NCI-H748 treated with DMSO at 0.1 percent for 48 hours (cell line): ENCODE data around the gene RGS7.
"Not testable (repeated sequence)": the region's sequence is repeated elsewhere in the genome, so short reads cannot be mapped to it uniquely, and the experiment has no call there.

Experiments
- DNase-seq: peaks from one replicate; lab custom pipeline; 2025; lab: John Stamatoyannopoulos, UW

Gene RGS7

DNA sequence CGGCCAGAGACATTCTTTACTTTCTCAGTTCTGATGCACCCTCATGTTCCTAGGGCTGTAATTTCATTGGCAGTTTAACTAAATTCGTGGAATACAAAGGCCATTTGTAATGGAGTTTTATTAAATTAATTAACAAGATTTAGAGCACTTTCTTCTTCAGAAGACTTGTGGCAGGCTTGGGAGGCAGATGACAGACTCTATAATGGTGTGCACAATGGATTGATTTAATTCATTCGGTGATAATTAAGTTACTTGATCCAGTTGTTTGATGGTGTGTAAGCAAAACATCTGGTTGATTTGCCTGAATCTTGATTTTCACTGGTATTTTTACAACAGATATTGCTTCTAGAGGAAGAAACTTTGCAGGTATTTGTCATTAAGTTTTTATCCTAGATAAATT lies 383.1 kb downstream of the RGS7 start:
- no peak for DNase-seq

DNA sequence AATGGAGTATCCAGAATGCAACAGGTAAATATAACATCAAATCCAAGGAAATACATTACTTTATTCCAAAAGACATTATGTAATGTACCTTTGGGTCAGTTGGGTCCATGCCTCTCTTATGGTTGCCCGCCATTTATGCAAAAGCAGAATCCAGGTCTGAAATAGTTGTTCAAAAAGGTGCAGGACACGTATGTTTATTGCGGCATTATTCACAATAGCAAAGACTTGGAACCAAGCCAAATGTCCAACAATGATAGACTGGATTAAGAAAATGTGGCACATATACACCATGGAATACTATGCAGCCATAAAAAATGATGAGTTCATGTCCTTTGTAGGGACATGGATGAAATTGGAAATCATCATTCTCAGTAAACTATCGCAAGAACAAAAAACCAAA lies 384.9 kb downstream of the RGS7 start:
- DNase-seq: not testable (repeated sequence)

DNA sequence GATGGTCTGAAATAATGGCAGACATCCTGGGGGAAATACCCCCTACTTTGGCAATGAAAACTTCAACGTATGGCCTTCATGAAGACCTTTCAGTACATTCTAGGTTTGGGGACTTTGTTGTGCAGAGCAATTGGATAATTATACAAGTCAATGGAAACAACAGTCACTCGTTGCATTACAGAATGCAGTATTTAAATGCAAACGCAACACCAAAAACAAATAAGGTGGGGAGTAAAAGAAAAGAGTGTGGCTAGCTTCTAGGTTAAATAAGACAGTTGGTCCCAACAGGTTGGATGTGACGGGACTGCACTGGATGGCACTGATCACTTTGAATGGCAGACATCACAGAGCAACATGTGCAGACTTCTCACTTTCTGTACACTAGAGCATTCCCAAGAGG lies 386.8 kb downstream of the RGS7 start:
- DNase-seq: no peak

DNA sequence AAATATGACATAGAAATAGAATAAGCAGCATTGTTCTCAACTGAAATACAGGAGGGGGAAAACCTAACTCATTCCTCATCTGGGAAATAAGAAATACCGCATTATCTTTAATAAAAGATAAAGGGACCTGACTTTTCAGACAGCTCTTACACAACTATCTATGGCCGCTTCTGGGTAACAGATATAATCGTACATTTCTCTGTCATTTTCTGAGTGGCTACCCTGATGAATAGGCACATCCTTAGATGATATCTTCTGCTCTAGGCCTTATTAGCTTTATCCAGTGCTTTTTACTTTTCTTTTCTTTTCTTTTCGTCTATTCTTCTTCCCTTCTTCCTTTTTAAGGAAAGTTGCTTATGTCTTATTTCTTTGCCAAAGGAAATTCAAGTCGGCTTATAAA lies 388.1 kb downstream of the RGS7 start:
- no peak for DNase-seq

DNA sequence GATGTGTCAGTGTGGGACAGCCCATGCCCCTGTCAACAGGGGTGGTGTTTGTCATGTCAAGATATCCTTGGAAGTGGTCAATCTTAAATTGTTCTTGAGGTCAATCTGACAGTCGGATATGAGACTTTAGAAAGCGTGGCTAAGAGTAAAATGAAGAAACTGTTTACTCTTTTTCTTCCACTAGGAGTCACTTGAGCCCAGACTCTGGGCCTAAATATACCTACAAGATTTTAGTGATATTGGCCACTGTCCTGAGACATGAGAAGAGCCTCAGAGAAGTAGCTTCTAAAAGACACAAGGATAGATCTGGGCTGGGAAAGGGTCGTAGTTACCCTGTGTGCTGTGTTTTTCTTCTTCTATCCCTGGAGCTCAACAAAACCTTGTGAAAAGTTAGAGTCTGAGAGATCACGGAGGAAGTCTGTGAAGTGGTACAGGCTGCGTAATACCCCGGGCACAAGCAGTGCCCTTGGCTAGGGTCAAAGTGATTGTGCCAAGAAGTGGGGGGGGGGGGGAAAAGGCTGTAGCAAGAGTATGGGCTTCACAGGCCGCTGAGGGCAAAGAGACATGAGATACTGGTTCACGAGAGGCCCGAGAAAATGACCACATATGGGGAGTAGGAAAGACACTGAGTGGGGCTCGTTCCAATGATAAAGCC lies 389.8 kb downstream of the RGS7 start:
- no peak for DNase-seq

DNA sequence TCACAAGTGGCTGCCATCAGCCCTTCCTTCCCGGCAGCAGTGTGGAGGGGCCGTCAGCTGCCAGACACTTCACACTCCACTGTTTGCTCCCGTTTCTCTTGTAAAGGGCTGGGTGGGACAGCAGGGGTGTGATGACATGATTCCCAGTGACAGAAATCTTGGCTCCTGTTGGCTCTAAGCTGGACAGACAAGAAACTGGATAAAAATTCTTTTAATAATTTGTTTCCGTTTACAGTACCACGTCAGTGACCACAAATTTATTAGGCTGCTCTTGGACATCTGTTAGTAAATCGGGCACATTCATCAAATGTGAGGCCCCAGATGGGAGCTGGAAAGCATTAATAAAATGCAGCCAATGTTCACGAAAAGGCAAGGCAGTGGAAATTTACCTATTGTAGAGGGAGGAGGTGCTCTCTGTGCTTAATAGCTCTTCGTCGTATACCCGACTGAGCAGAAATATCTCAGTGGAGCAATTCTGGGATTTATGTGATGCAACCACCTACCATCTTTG lies 391.4 kb downstream of the RGS7 start:
- DNase-seq: no peak

DNA sequence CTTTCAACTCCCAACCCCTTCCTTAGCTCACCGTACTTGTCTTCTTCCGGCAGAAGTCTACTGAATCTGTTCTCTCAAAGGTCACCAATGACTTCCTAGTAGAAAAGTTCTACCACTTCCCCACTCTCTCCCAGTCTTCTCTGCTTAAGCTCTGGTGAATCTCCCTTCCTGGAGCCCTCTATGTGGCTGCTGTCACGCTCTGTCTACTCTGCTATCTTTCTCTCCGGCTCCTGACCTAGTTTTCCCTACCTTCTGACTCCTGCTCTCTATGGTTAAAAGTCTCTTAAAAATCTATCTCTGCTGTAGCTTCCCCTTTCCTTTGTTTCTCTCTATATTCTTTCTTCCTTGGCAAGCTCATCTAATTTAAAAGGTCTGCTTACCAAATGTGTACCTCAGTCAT lies 394.9 kb downstream of the RGS7 start:
- no peak for DNase-seq

DNA sequence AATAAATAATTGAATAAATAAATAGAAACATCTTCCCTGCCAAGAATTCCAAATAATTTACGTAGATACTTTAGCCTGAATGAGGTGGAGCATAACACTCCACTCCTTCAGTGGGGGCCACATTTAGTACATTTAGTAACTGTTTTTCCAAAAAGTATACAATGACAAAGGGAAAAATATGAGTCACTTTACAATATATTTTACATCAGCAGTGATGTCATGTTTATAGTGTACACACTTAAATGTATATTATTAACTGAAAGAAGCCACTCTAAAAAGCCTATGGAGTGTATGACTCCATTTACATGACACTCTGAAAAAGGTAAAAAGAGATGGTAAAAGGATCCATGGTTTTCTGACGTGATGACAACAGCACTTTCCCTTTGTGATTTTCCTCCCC lies 400.6 kb downstream of the RGS7 start:
- no peak for DNase-seq

DNA sequence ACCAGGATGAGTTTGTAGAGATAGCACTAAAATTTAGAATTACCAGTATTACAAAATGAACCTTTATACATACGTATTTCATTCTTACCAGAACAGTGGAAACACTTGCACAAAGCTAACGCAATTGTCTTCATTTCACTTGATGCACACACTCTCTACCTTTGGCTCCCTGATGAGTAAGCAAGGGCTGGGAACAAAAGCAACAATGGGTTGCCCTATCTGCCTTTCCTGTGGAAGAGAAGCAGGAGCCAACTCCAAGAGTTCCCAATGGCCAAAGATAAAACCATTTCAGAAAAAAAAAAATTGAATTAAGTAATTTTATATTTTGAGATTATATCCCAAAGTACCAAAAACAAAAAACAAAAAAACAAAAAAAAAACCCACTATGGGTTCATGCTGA lies 401.0 kb downstream of the RGS7 start:
- no peak for DNase-seq

DNA sequence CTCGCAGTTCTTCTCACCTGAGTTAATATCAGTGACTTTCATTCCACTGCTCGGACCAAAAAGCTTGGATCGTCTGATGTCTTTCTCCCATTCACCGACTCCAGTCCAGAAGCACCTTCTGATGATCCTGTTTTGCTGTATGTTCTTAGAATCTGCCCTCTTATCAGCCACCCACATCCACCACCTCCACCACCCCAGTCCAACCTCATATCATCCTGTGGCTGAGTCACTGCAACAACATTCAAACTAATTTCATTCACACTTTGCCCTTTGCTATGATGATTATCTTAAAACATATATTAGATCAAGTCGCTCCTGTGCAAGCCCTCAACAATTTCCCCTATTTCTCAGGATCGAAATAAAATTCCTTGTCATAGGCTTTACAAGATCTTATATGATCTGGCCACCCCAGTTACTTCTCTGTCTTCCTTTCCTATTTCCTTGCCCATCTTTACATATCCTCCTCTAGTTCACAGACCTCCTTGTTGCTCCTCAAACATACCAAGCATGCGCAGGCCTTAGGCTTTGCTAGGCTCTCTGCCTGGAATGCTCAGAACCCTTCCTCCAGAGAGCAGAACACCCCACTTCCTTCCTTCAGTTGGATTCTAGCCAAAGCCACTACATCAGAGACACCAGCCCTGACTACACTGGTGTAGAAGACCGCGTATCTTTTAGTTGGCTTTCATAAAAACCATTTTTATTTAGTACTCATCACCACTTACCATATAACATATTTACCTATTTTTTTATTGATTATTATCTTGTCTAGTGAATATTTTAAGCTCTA lies 409.4 kb downstream of the RGS7 start:
- DNase-seq: no peak

DNA sequence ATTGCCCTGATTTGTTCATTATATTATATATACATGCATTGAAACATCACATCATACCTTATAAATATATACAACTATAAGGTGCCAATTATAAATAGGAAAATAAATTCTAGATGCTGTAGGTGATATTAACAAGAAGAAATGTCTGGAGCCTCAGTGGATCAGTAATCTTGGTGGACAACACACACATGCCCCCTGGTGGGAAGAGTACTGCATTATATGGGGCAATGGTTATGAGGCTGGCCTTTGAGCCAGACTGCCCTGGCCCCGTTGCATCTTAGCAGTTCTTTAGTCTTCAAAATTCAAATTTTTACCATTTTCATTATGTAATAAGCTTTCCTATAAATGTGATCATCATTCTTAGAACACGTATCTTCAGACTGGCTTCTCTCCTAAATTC lies 410.1 kb downstream of the RGS7 start:
- no peak for DNase-seq

DNA sequence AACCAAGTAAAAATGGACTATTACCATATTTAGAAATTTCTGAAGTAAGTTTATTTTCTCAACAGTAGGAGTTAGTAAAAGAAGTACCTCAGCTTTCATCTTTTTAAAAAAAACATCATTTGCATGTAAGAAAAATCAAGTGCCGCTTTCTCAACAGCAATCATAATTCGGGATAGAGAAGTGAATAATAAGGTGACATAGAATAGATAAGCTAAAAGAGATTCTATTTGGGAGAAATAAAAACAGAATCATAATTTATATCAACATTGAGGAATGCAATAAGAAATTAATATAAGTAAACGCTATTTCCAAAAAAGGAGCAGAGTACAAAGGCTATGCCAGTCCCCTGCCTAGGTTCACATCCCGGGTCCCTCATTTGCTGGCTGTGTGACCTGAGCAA lies 414.1 kb downstream of the RGS7 start:
- no peak for DNase-seq

DNA sequence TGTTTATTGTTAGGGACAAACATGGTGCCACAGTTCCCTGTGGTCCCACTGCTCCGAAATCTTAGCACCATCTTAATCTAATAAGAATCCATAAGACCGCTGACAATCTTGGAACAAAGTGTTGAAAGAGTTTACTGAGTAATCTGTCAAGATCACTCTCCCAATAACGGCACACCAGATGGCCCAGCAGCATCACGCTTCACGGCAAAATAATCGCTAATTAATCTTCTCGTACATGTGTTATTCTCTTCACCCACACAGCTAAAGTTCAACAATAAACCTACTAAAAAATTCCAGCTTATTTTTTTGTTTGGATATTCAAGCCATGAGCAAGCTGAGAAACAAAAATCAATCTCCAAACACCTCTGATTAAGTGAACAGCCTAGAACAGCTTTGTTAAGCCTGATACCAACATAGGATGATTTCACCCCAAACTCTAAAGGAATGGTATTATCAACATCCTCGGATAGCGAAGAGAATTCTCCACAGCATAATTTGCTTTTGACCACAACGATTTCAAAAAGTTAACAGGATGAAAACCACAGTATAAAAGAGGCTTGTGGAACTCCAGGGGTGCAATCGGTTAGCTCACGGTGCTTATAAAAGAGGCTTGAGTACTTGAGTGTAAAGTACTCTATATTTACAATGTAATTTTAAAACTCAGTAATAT lies 415.2 kb downstream of the RGS7 start:
- DNase-seq: no peak

DNA sequence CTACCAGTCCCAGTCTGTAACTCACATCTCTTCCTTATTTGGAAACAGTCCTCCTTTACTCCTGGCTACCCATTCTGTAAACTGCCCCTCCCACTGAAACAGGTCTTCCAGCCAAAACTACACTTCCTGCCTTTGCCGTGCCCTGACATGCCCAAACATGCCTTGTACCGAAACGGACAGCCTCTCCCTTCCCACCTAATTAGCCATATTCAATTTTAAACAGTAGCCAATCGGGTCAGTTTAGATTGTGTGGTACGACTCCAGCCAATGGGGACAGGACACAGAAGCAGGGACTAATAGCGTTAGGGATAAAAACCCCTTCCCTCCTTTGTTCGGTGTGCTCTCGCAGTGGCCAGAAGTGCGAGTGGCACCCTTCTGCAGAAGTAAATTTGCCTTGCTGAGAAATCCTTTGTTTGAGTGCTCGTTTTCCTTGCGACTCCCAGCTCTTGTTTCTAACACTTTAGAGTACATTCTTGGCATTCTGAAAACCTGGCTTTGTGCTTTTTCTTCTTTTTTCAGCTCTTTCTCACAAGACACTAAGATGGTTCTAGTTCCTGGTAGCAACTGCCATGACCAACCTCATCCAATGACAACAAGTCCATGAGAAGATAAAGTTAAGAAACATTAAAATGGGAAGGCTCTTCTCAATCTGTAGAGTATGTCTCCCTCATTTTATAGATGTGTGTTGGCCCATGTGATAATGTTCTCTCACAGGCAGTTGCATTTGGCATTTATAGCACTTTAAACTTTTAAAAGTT lies 419.9 kb downstream of the RGS7 start:
- no peak for DNase-seq

DNA sequence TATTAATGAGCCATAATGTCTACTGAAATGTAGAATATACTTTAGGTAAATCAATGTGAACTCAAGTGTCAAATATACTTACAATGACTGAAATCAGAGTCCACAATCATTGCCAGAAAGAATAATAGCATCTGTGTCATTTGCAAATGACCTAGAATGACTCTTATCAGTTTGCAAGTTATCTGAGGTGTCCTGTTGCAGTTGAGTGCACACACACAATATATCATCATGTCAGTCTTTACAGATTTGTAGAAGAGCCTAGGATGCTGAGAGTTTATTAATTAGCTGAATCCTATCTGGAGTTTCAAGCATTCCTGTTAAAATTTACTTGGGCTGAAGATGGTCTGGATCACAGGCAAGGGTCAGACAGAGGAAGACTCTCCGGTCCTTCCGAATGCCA lies 421.1 kb downstream of the RGS7 start:
- peak; percentile 1 for DNase-seq

DNA sequence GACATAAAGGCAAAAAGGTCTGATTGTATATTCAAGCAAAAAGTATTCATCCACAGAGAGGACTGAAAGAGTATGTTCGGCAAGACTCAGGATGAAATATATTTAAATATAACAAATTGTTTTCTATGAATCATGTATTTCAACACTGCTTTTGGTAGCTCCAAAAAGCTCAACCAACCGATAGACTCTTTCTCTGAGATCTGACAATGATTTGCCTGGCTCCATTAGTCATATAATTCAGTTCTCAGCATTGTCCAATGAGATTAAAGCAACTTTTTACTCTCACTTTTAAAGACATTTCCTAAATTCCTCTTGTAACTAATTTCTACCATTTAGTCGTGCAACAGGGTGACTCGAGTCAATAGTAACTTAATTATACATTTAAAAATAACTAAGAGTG lies 426.0 kb downstream of the RGS7 start:
- DNase-seq: no peak

DNA sequence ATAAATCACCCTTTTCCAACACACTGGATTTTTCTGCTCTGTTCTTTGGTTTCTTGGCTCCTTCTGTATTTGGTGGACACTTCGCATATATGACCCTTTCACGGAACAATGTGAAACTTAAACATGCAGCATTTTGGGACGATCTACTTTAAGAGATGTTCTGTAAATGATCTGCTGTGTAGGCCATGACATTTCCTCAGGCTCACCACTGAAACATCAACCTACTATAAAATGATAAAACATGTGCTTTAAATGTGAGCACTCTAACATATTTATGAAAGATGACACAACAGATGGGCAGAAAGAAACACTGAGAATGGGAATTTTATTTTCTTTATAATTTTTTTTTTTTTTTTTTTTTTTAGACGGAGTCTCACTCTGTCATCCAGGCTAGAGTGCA lies 428.7 kb downstream of the RGS7 start:
- no peak for DNase-seq

DNA sequence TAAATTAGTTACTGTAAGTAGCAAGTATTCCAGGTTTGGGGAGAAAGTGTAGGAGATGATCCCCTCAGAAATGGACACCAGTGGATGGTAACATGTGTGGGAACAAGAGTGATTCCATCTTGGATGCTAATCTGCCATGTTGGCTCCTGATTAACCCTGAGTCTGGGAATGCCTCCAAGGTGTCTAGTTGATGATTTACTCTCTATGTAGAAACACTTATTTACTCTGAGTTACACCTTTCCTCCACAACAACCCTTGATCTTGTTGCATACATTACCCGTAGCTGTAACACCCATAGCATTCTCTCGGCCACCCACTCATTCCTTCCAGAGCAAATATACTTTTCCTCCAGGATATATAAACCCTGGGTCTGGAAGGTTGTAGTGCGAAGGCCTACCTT lies 429.2 kb downstream of the RGS7 start:
- DNase-seq: no peak

DNA sequence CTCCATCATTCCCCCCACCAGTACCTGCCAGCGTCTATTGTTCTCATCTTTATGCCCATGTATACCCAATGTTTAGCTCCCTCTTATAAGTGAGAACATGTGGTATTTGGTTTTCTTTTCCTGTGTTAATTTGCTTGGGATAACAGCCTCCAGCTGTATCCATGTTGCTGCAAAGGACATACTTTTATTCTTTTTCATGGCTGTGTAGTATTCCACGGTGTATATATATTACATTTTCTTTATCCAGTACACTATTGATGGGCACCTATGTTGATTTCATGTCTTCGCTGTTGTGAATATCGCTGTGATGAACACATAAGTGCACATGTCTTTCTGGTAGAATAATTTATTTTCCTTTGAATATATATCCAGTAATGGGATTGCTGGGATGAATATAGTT lies 431.7 kb downstream of the RGS7 start:
- DNase-seq: no peak

DNA sequence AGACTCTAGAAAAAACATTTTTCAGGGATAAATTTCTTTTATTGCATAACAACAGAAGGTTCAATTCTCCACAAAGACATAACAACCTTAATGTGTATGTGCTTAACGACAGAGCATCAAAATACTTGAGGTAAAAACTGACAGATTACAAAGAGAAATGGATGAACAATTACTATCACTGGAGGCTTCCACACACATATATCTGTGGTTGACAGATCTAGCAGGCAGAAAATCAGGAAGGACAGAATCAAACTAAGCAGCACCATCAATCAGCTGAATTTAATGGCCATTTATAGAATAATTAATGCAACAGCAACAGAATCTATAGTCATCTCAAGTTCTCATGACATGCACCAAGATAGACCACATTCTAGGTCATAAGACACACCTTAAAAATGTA lies 439.0 kb downstream of the RGS7 start:
- DNase-seq: no peak

DNA sequence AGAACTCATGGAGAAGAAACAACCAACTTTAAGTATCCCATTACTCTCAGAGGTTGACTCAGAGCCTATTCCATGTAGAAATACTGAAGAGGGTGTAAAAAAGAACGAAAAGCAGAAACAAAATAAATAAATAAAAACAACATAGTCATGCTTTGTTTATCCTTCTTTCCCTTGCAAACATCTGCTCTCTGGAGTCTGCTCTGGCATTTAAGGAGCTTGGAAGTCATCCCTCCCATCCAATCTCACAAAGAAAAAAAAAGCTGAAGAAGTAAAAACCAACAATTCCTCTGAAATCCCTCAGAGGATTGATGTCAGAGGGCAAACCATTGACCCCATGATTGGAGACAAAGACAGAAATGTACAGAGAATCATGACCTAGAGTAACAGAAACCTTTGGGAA lies 442.5 kb downstream of the RGS7 start:
- DNase-seq: no peak

DNA sequence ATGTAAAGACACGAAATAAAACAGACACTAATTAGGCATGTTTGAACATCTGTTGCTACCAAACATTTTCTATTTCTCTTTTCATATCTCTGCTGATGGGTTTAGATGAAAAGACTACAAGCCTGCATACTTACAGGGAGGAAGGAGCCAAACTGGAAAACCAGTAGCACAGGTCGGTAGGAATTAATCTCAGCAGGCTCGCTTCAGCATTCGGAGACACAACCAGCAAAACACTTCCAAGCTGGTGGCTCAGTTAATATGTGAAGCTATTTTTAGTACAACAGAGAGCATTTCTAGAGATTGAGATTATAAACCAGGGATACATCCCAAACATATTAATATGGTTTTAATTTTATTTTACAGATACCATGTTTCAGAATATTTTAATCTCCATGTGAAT lies 444.2 kb downstream of the RGS7 start:
- DNase-seq: no peak
